Right renal cortex interstitium (tissue), 3 donors: ENCODE data around the gene PIP5K1C. TPM values are rescaled to one million over a fixed set of nuclear protein-coding genes. Genes with fewer than 3 reads are reported as not detected.
"Not testable (repeated sequence)": the region's sequence is repeated elsewhere in the genome, so short reads cannot be mapped to it uniquely, and the experiment has no call there.

Source experiments
- DNase-seq, 3 donors: peaks; one replicate each; pipeline ENCODE4 v3.0.0-alpha.2; 2013; ENCODE audit warnings: low read depth in 3 of 3, low spot score in 2 of 3
- polyA plus RNA-seq, 3 donors: library from polyadenylated mRNA; unstranded; fragments of 120-200 nt; gene quantifications; one replicate each; pipeline ENCODE4 v1.2.1, GENCODE V29; 2013; ENCODE audit not compliant: insufficient read length in 3 of 3

The PIP5K1C gene
- polyA plus RNA-seq, 3 donors: 16.9 to 19.5 (median 19.3) TPM

- no peak for DNase-seq
These were observed 20.7 kb downstream of the PIP5K1C start for GRCh38 chr19:3679581-3679980.

- no peak for DNase-seq
These were observed 21.1 kb downstream of the PIP5K1C start for GRCh38 chr19:3679138-3679537.

GRCh38 chr19:3678188-3678587, 22.1 kb downstream of the PIP5K1C start:
- DNase-seq: no peak

- DNase-seq: no peak
These were observed 25.3 kb downstream of the PIP5K1C start for GRCh38 chr19:3674784-3675543.

- DNase-seq: no peak
These were observed 26.5 kb downstream of the PIP5K1C start for GRCh38 chr19:3673506-3674439.

GRCh38 chr19:3672993-3673392, 27.3 kb downstream of the PIP5K1C start:
- no peak for DNase-seq

GRCh38 chr19:3672575-3672948, 27.7 kb downstream of the PIP5K1C start:
- no peak for DNase-seq

GRCh38 chr19:3671680-3672574, 28.3 kb downstream of the PIP5K1C start:
- no peak for DNase-seq

GRCh38 chr19:3670796-3671679, 29.2 kb downstream of the PIP5K1C start:
- DNase-seq: no peak

GRCh38 chr19:3669947-3670795, 30.1 kb downstream of the PIP5K1C start:
- no peak for DNase-seq

GRCh38 chr19:3669082-3669946, 31.0 kb downstream of the PIP5K1C start:
- no peak for DNase-seq

- no peak for DNase-seq
These were observed 31.8 kb downstream of the PIP5K1C start for GRCh38 chr19:3668331-3669081.

- no peak for DNase-seq
These were observed 32.5 kb downstream of the PIP5K1C start for GRCh38 chr19:3667766-3668165.

- DNase-seq: no peak
These were observed 33.1 kb downstream of the PIP5K1C start for GRCh38 chr19:3667037-3667638.

- DNase-seq: not testable (repeated sequence)
These were observed 33.8 kb downstream of the PIP5K1C start for GRCh38 chr19:3666545-3666856.

- DNase-seq: no peak
These were observed 34.4 kb downstream of the PIP5K1C start for GRCh38 chr19:3665681-3666544.
